Sciatic nerve (tissue), 2 donors: ENCODE measurements around the gene TMEM131. TPM values are rescaled to one million over a fixed set of nuclear protein-coding genes. Genes with fewer than 3 reads are reported as not detected.
A peak's percentile ranks its signal among the peaks of the same experiment; 100 is the strongest.
"Not testable (repeated sequence)": the region's sequence is repeated elsewhere in the genome, so short reads cannot be mapped to it uniquely, and the experiment has no call there.

Experiments
- ATAC-seq: fragments of 200-7000 bp; cut with Tn5 transposase; one replicate; pipeline ENCODE4 v1.9.1; 2020; ENCODE audit warnings: mild to moderate bottlenecking, moderate library complexity
- DNase-seq: peaks from one replicate; pipeline ENCODE4 v3.0.0-alpha.2; 2020; ENCODE audit warnings: low spot score
- intact Hi-C: fragments of 100-400 bp; cut with DNase I; formaldehyde crosslinking; loops from one replicate; pipeline ENCODE4 v1.14.2; 2022
- total RNA-seq: library from RNA; stranded (reverse); fragmentation: NEBNext Ultra II Directional; extraction: Animal tissue kit (Norgen Biotek cat#: 25700); gene quantifications from one replicate; pipeline ENCODE4 v1.2.1, GENCODE V29; 2021
- donor health status: DM: no; HTN: no; CAD: no.
- donor health status: DM: no; HTN: no; CAD: no.

The TMEM131 gene
- total RNA-seq, 1 donor from 2014 or later = 43.2 TPM

- DNase-seq = no peak
- no peak for ATAC-seq
- intact Hi-C loops = no loop called here
Measured at GRCh38 chr2:97967216-97967592, 28.5 kb downstream of the TMEM131 start.

GRCh38 chr2:97966545-97967215 is 29.1 kb downstream of the TMEM131 start:
- intact Hi-C loops = no loop called here
- DNase-seq = no peak
- ATAC-seq = no peak

GRCh38 chr2:97965116-97965515 is 30.6 kb downstream of the TMEM131 start:
- intact Hi-C loops = no loop called here
- no peak for DNase-seq
- ATAC-seq = no peak

GRCh38 chr2:97963880-97964279 is 31.9 kb downstream of the TMEM131 start:
- intact Hi-C loops = no loop called here
- ATAC-seq = no peak
- no peak for DNase-seq

- DNase-seq (no peak), ATAC-seq (no peak)
- intact Hi-C loops = no loop called here
Measured at GRCh38 chr2:97963079-97963406, 32.7 kb downstream of the TMEM131 start.

- no peak for ATAC-seq
- DNase-seq = no peak
- intact Hi-C loops = no loop called here
Measured at GRCh38 chr2:97961534-97961933, 34.2 kb downstream of the TMEM131 start.

- intact Hi-C loops = no loop called here
- no peak for DNase-seq
- no peak for ATAC-seq
Measured at GRCh38 chr2:97958184-97958583, 37.6 kb downstream of the TMEM131 start.

GRCh38 chr2:97957432-97958183 is 38.1 kb downstream of the TMEM131 start:
- DNase-seq = no peak
- ATAC-seq = no peak
- intact Hi-C loops = no loop called here

GRCh38 chr2:97956753-97957152 is 39.0 kb downstream of the TMEM131 start:
- DNase-seq, ATAC-seq, intact Hi-C loops: not testable (repeated sequence)

GRCh38 chr2:97953853-97954252 is 41.9 kb downstream of the TMEM131 start:
- intact Hi-C loops = no loop called here
- no peak for ATAC-seq
- DNase-seq = no peak

GRCh38 chr2:97952357-97952756 is 43.4 kb downstream of the TMEM131 start:
- intact Hi-C loops = no loop called here
- ATAC-seq = no peak
- DNase-seq = no peak

GRCh38 chr2:97951155-97951680 is 44.5 kb downstream of the TMEM131 start:
- no peak for ATAC-seq
- DNase-seq = no peak
- intact Hi-C loops = no loop called here

- ATAC-seq (no peak), DNase-seq (no peak)
- intact Hi-C loops = no loop called here
Measured at GRCh38 chr2:97950329-97951154, 45.2 kb downstream of the TMEM131 start.

GRCh38 chr2:97948926-97949325 is 46.8 kb downstream of the TMEM131 start:
- ATAC-seq (no peak), DNase-seq (no peak)
- intact Hi-C loops = no loop called here

- intact Hi-C loops = no loop called here
- ATAC-seq (no peak), DNase-seq (no peak)
Measured at GRCh38 chr2:97945791-97946190, 50.0 kb downstream of the TMEM131 start.

GRCh38 chr2:97936881-97937280 is 58.9 kb downstream of the TMEM131 start:
- ATAC-seq = no peak
- DNase-seq = no peak
- intact Hi-C loops = no loop called here

- intact Hi-C loops = no loop called here
- ATAC-seq = no peak
- no peak for DNase-seq
Measured at GRCh38 chr2:97936199-97936598, 59.5 kb downstream of the TMEM131 start.

- intact Hi-C loops = no loop called here
- ATAC-seq (peak; percentile 68), DNase-seq (no peak)
Measured at GRCh38 chr2:97935719-97936161, 60.0 kb downstream of the TMEM131 start.

GRCh38 chr2:97932975-97933662 is 62.6 kb downstream of the TMEM131 start:
- no peak for ATAC-seq
- no peak for DNase-seq
- intact Hi-C loops = no loop called here
